T-helper 9 cell (primary cell): Measurements from ENCODE around the gene CBX5.
A peak's percentile ranks its signal among the peaks of the same experiment; 100 is the strongest.

ENCODE experiments used
- DNase-seq: peaks from one replicate; pipeline ENCODE4 v3.0.0-alpha.2; 2020

CBX5 gene

GRCh38 chr12:54222609-54223008 lies 57.3 kb downstream of the CBX5 start:
- no peak for DNase-seq

- no peak for DNase-seq
Observed at GRCh38 chr12:54221402-54221984, 58.4 kb downstream of the CBX5 start.

GRCh38 chr12:54220567-54220966 lies 59.4 kb downstream of the CBX5 start:
- no peak for DNase-seq

GRCh38 chr12:54220092-54220557 lies 59.8 kb downstream of the CBX5 start:
- peak; percentile 54 for DNase-seq

- no peak for DNase-seq
Observed at GRCh38 chr12:54217774-54218241, 62.1 kb downstream of the CBX5 start.

- DNase-seq: peak; percentile 71
Observed at GRCh38 chr12:54216797-54217661, 62.9 kb downstream of the CBX5 start.

GRCh38 chr12:54215989-54216796 lies 63.7 kb downstream of the CBX5 start:
- peak; percentile 26 for DNase-seq

- peak; percentile 90 for DNase-seq
Observed at GRCh38 chr12:54214553-54215406, 65.1 kb downstream of the CBX5 start.

GRCh38 chr12:54213079-54213478 lies 66.8 kb downstream of the CBX5 start:
- no peak for DNase-seq

- DNase-seq: no peak
Observed at GRCh38 chr12:54211920-54212319, 68.0 kb downstream of the CBX5 start.

- DNase-seq: no peak
Observed at GRCh38 chr12:54210400-54210790, 69.5 kb downstream of the CBX5 start.

GRCh38 chr12:54208591-54208990 lies 71.3 kb downstream of the CBX5 start:
- DNase-seq: no peak

- DNase-seq: peak; percentile 78
Observed at GRCh38 chr12:54207539-54208294, 72.2 kb downstream of the CBX5 start.

GRCh38 chr12:54206791-54207190 lies 73.1 kb downstream of the CBX5 start:
- DNase-seq: no peak

GRCh38 chr12:54204316-54204715 lies 75.6 kb downstream of the CBX5 start:
- DNase-seq: no peak

GRCh38 chr12:54201001-54201794 lies 78.7 kb downstream of the CBX5 start:
- peak; percentile 62 for DNase-seq

GRCh38 chr12:54200412-54200811 lies 79.5 kb downstream of the CBX5 start:
- DNase-seq: no peak

GRCh38 chr12:54199917-54200316 lies 80.0 kb downstream of the CBX5 start:
- DNase-seq: no peak

- no peak for DNase-seq
Observed at GRCh38 chr12:54199034-54199433, 80.9 kb downstream of the CBX5 start.

GRCh38 chr12:54197431-54197909 lies 82.5 kb downstream of the CBX5 start:
- DNase-seq: no peak
